ENCODE measurements around the gene GNAQ.
A peak's percentile ranks its signal among the peaks of the same experiment; 100 is the strongest.

The GNAQ gene

GRCh38 chr9:77752554-77752953, 279.1 kb downstream of the GNAQ start:
- no peak for TF ChIP-seq CTCF (IDR thresholded peaks at IDR 0.05; ENCODE audit: unreplicated experiment in 3 of 3)
- Mint-ChIP-seq H3K4me3 (no peak overlapping the region), H3K36me3 (ENCODE audit: low read depth) (peaks cover 50% of the 10 kb centered on the region), H3K4me1 (peaks cover 27% of the 10 kb centered on the region), H3K9me3 (peaks cover 12% of the 10 kb centered on the region), H3K27ac (peak overlapping the region; percentile 65 to 78 (median 71)), H3K27me3 (ENCODE audit: low read depth) (no peaks in the 10 kb centered on the region)

- peak; percentile 58 to 69 (median 60) for TF ChIP-seq CTCF (IDR thresholded peaks at IDR 0.05; ENCODE audit: unreplicated experiment in 3 of 3)
- H3K9me3 Mint-ChIP-seq = peaks cover 5% of the 10 kb centered on the region
Observed at GRCh38 chr9:77751341-77752091, 280.1 kb downstream of the GNAQ start.

GRCh38 chr9:77750981-77751340, 280.6 kb downstream of the GNAQ start:
- no peak for TF ChIP-seq CTCF (IDR thresholded peaks at IDR 0.05; ENCODE audit: unreplicated experiment in 3 of 3)
- H3K36me3 Mint-ChIP-seq (ENCODE audit: low read depth) = peaks cover 45% of the 10 kb centered on the region
- H3K27me3 Mint-ChIP-seq (ENCODE audit: low read depth) = no peaks in the 10 kb centered on the region
- H3K4me3 Mint-ChIP-seq = no peak overlapping the region
- peaks cover 8% of the 10 kb centered on the region for H3K9me3 Mint-ChIP-seq
- peaks cover 27% of the 10 kb centered on the region for H3K4me1 Mint-ChIP-seq
- H3K27ac Mint-ChIP-seq = peak overlapping the region; percentile 65 to 78 (median 71)

More at GRCh38 chr9:77751341-77752091, 280.1 kb downstream of the GNAQ start:
- Mint-ChIP-seq H3K4me3 (no peak overlapping the region), H3K27ac (peak overlapping the region; percentile 65 to 78 (median 71)), H3K36me3 (ENCODE audit: low read depth) (peaks cover 45% of the 10 kb centered on the region), H3K4me1 (peaks cover 27% of the 10 kb centered on the region), H3K27me3 (ENCODE audit: low read depth) (no peaks in the 10 kb centered on the region)

- no peaks in the 10 kb centered on the region for H3K27me3 Mint-ChIP-seq (ENCODE audit: low read depth)
- peaks cover 29% of the 10 kb centered on the region for H3K4me1 Mint-ChIP-seq
- H3K9me3 Mint-ChIP-seq = peaks cover 5% of the 10 kb centered on the region
- H3K4me3 Mint-ChIP-seq = no peak overlapping the region
- TF ChIP-seq CTCF (IDR thresholded peaks at IDR 0.05; ENCODE audit: unreplicated experiment in 3 of 3) = no peak
- peak overlapping the region; percentile 65 to 78 (median 71) for H3K27ac Mint-ChIP-seq
- H3K36me3 Mint-ChIP-seq (ENCODE audit: low read depth) = peaks cover 45% of the 10 kb centered on the region
Observed at GRCh38 chr9:77750284-77750683, 281.3 kb downstream of the GNAQ start.

- no peak for TF ChIP-seq CTCF (IDR thresholded peaks at IDR 0.05; ENCODE audit: unreplicated experiment in 3 of 3)
- Mint-ChIP-seq H3K27me3 (ENCODE audit: low read depth) (no peaks in the 10 kb centered on the region), H3K9me3 (peaks cover 7% of the 10 kb centered on the region), H3K4me3 (no peak overlapping the region), H3K36me3 (ENCODE audit: low read depth) (peaks cover 35% of the 10 kb centered on the region), H3K27ac (no peak overlapping the region), H3K4me1 (peaks cover 43% of the 10 kb centered on the region)
Observed at GRCh38 chr9:77748214-77748772, 283.3 kb downstream of the GNAQ start.

GRCh38 chr9:77747163-77747562, 284.4 kb downstream of the GNAQ start:
- H3K9me3 Mint-ChIP-seq = peaks cover 7% of the 10 kb centered on the region
- no peak overlapping the region for H3K4me3 Mint-ChIP-seq
- no peak overlapping the region for H3K27ac Mint-ChIP-seq
- no peaks in the 10 kb centered on the region for H3K27me3 Mint-ChIP-seq (ENCODE audit: low read depth)
- peaks cover 32% of the 10 kb centered on the region for H3K36me3 Mint-ChIP-seq (ENCODE audit: low read depth)
- H3K4me1 Mint-ChIP-seq = peaks cover 41% of the 10 kb centered on the region
- no peak for TF ChIP-seq CTCF (IDR thresholded peaks at IDR 0.05; ENCODE audit: unreplicated experiment in 3 of 3)
